NCI-H524 treated with DMSO at 0.1 percent for 48 hours (cell line): Measurements from ENCODE around the gene SPIRE2.
A peak's percentile ranks its signal among the peaks of the same experiment; 100 is the strongest.
"Not testable (repeated sequence)": the region's sequence is repeated elsewhere in the genome, so short reads cannot be mapped to it uniquely, and the experiment has no call there.

Source experiments
- DNase-seq: peaks from one replicate; lab custom pipeline; 2025; lab: John Stamatoyannopoulos, UW

Gene SPIRE2, protein sequence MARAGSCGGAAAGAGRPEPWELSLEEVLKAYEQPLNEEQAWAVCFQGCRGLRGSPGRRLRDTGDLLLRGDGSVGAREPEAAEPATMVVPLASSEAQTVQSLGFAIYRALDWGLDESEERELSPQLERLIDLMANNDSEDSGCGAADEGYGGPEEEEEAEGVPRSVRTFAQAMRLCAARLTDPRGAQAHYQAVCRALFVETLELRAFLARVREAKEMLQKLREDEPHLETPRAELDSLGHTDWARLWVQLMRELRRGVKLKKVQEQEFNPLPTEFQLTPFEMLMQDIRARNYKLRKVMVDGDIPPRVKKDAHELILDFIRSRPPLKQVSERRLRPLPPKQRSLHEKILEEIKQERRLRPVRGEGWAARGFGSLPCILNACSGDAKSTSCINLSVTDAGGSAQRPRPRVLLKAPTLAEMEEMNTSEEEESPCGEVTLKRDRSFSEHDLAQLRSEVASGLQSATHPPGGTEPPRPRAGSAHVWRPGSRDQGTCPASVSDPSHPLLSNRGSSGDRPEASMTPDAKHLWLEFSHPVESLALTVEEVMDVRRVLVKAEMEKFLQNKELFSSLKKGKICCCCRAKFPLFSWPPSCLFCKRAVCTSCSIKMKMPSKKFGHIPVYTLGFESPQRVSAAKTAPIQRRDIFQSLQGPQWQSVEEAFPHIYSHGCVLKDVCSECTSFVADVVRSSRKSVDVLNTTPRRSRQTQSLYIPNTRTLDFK

DNA sequence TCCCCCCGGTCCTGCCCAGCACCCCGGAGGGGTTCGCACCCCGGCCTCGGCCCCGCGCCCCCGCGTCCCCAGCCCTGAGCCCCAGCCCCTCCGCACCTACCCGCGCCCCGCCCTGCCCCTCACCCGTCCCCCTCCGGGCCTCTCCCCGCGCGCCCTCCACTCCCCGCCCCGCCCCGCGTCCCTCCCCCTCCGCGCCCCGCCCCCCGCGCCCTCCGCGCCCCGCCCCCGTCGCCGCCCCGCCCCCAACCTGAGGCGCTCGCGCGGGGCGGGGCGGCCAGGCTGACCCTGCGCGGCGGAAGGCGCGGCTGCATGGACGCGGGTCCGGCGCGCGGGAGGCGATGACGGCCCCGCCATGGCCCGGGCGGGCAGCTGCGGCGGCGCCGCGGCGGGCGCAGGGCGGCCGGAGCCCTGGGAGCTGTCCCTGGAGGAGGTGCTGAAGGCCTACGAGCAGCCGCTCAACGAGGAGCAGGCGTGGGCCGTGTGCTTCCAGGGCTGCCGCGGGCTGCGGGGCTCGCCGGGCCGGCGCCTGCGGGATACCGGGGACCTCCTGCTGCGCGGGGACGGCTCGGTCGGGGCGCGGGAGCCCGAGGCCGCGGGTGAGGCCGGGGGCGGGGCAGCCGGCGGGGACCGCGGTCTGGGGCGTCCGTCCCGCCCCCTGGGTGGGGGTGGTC is at the start of gene SPIRE2:
Gene SPIRE2, plus strand, starts transcription at position 277 of the 671 bp plus-strand sequence. Its CDS starts 76 bp downstream, at position 353.
- DNase-seq, result no peak

DNA sequence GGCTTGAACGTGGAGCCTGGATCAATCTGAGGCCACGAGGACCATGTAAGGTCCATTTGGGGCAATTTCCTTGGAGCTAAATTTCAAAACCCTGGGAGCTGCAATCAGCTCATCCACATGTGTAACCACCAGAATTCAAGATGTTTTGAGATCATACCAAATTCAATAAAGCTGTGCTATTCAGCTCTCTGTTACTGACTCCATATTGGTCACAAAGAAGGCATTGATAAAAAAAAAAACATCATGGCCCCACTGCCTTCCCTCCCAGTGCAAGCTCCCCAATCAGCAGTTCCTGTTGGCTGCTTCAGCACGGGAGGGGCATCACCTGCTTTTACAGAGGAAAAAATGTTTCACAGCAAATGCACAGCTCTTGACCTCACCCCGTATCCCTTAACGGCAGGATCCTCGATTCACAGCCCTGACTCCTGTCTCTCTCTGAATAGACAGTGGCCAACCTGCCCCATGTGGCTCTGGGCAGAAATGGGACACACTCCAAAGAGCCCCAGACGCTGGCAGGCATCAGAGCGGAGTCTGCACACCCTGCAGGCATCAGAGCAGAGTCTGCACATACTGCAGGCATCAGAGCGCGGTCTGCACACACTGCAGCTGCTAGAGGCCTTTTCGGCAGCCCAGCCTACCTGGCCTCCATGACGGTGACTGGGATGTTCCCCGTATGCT is 48.9 kb upstream of the SPIRE2 start:
- DNase-seq, result no peak

DNA sequence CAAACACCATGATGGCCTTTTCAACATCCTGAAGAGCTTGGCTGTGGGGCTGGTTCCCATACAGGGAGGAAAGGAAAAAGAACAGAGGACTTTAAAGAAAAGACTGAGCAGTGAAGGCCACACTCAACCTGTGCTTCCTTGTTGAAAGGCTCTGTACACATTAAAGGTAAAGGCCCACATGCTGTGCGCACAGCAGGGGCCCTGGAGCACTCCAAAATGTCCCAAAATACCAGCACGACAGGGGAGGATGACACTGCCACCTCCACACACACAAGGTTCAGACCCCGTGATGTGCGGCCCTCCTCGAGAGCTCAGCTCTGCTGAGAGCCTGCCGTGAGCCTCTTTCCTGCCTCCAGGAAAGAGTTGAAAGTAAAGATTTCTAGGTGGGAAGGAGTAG is 48.4 kb upstream of the SPIRE2 start:
- DNase-seq, result no peak

DNA sequence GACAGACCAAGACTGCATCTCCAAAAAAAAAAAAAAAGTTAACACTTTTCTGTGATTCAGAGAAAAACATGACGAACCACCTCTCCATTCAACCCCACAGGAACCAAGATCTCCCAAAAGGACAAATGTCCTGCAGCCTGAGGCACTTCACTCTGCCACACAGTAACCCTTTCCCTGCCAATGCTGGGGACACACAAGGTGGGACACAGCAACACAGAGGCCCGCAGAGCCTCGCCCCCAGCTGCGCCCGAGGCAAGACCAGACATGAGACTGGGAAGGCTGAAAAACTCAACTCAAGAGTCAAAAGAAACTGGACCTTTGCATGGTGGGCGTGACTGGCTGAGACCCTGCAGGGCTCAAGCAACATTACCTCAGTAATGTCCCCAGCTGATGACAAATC is 45.8 kb upstream of the SPIRE2 start:
- DNase-seq, result no peak

DNA sequence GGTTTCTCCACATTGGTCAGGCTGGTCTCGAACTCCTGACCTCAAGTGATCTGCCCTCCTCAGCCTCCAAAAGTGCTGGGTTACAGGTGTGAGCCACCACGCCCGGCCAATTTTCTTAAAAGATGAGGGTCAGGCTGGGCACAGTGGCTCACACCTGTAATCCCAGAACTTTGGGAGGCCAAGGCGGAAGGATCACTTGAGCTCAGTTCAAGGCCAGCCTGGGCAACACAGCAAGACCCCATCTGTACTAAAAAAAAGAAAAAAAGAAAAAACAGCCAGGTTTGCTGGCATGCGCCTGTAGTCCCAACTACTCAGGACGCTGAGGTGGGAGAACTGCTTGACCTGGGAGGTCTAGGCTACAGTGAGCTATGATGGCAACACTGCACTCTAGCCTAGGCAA is 44.3 kb upstream of the SPIRE2 start:
- DNase-seq, result not testable (repeated sequence)

DNA sequence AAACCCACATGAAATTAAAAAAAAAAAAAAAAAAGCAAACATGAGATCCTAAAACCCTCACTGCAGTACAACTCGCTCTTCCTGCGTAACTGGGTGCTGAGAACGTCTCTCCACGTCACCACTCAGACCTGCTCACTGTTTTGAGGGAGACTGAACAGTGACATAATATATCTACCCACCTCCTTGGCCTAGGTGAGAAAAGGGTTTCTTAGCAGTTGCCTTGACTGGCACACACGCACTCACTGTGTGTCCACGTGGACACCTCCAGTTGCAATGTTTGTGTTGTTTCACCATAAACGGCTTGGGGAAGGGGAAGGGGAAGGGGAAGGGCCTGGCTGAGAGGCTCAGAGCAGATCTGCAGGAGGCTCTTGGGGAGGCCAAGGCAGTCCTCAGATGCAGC is 43.9 kb upstream of the SPIRE2 start:
- DNase-seq, result no peak

DNA sequence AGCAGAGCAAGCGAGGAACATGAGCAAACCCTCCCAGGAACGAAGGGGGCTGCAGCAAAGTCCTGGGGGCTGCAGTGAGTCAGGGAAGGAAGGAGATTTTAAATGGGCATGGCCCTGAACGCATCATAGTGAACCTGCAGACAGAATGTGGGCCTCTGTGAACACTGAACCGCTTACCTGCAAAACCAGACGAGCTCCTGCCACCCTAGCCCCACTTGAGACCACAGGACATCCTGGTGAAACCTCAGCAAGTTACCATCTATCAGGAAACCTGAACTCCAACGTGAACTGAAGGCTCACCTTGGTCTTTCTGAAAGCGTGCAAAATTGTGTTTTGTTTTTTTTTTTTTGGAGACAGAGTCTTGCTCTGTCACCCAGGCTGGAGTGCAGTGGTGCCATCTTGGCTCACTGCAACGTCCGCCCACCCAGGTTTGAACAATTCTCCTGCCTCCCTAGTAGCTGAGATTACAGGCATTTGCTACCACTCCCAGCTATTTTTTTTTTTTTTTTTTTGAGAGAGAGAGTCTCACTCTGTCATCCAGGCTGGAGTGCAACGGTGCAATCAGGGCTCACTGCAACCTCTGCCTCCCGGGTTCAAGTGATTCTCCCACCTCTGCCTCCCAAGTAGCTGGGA is 42.6 kb upstream of the SPIRE2 start:
- no peak for DNase-seq

DNA sequence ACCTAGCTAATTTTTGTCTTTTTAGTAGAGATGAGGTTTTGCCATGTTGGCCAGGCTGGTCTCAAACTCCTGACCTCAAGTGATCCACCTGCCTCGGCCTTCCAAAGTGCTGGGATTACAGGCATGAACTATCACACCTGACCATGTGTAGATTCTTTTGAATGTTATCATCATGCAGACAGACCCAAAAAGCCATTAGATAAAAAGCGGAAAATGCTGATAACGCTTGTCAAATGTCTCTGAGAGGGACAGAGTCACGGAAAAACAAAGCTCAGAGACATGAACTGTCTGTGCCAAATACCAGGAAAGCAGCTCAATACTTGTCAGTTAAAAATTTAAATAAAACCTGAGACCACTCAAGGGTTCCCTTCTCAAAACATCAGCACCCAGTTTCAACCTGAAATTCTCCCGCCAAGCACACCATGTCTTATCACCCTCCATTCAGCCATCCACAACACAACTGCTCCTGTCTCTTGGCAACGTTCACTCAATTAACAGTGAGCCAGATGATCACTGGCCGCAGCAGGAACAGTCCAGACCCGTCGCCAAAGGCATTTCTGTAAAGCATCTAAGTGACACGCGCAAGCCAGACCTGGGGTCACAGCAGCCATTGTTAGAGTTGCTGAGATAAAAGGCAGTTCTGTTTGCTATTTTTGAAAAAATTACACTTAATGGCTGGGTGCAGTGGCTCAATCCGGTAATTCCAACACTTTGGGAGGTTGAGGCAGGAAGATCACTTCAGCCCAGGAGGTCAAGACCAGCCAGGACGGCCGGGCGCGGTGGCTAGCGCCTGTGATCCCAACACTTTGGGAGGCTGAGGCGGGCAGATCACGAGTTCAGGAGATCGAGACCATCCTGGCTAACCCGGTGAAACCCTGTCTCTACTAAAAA is 41.6 kb upstream of the SPIRE2 start:
- DNase-seq, result no peak

DNA sequence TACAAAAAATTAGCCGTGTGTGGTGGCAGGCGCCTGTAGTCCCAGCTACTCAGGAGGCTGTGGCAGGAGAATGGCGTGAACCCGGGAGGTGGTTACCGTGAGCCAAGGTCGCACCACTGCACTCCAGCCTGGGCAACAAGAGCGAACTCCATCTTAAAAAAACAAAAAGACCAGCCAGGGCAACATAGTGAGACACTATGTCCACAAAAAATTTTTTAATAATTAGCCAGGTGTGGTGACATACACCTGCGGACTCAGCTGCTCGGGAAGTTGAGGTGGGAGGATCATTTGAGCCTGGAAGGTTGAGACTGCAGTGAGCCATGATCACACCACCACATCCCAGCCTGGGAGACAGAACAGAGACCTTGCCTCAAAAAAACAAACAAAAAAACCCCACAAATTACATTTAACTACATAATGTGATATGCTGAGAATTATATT is 40.9 kb upstream of the SPIRE2 start:
- DNase-seq, result no peak

DNA sequence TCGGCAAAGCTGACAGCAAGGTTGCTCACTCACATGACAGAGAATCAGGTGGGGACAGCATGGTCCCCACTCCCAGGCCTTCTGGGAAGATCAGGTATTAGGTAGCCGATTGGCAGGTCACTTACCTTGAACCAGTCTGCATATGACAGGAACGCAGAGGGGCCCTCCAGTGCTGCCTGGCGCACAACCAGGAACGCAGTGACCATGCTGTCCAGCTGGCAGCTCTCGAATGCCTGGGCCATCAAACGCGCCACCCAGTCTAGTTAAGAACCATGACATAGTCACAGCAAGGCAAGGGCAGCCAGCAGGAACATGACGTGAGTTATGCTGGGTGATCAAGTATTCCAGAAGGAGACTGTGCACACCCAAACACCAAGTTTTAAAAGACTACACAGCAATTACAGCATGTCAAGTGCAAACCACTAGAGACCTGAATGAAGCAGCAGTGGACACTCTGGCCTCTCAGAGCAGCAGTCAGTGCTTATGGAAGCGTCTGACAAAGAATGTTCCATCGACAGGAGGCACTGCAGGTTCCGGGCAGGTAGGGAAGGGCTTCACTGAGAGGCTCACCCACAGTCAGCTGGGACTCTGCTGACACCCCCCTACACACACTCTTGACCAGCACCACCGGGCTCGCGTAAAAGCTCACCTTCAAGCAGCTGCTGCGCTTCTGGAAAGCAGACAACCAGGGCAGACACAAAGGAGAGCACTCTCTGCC is 36.8 kb upstream of the SPIRE2 start:
- no peak for DNase-seq

DNA sequence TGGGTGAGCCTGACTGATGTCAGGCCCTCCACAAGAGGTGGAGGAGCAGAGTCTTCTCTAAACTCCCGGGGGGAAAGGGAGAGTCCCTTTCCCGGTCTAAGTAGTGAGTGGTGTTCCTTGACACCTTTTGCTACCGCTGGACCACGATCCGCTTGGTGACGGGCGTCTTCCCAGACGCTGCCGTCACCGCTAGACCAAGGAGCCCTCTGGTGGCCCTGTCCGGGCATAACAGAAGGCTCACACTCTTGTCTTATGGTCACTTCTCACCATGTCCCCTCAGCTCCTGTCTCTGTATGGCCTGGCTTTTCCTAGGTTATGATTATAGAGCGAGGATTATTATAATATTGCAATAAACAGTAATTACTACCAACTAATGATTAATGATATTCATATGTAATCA is 35.2 kb upstream of the SPIRE2 start:
- not testable (repeated sequence) for DNase-seq

DNA sequence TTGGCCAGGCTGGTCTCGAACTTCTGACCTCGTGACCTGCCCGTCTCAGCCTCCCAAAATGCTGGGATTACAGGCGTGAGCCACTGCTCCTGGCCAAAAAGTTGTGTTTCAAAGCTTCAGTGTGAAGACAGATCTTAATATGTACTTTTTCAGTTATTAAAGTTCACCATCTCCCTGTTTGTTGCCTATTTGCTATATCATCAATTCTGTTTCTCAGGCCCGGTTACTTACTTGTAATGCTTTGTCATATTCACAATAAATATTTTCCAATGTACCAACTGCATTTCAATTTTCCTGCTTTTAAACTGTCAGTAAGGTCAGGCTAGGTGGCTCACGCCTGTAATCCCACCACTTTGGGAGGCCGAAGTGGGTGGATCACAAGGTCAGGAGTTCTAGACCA is 34.3 kb upstream of the SPIRE2 start:
- DNase-seq, result no peak

DNA sequence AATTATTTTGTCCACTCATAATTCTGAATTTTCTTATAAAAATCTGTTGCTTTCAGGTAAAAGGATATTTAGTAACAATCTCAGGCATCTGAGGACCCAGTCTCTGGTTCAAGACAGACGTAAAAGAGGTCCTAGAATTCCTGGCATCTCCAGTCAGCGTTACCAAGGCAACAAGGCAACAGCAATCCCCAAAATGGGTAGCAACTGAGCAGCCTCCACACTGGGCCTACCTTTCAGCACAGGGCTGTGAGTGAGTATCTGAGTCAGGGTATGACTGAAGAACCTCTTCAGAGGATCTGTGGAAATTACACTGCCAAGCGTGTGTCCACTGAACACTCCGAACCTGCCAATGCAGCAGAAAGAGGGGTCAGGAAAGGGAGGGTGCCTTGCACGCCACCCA is 32.6 kb upstream of the SPIRE2 start:
- no peak for DNase-seq

DNA sequence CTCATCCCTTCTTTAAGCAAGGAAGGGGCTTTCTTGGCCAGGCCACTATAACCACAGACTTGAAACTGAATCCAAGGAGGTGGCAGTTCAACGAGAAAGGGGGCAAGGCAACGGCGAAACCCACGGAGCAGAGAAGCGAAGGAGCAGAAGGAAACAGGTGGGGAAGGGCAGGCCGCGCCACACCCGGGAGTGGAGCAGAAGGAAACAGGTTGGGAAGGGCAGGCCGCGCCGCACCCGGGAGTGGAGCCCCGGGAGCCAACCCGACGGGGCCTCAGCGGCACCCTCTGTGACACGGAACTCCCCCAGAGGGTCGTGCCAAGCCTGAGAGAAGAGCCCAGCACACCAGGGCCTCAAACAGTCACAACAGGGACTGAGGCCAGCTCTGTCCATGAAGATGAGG is 32.2 kb upstream of the SPIRE2 start:
- DNase-seq, result no peak

DNA sequence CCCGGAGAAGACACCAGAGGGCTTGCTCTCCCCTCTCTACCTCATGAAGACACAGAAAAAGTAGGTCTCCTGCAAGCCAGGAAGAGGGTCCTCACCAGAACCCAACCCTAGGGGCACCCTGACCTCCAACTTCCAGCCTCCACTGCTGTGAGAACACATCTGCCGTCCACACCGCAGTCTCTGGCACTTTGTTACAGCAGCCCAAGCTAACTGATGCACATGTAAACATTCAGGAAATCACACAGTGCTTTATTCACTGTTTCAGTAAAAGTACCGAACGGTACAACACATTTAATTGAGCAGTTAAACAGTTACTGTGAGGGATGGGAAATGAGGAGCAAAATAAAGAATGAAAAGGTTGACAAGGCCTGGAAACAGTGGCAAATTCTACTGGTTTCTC is 30.1 kb upstream of the SPIRE2 start:
- DNase-seq, result no peak

DNA sequence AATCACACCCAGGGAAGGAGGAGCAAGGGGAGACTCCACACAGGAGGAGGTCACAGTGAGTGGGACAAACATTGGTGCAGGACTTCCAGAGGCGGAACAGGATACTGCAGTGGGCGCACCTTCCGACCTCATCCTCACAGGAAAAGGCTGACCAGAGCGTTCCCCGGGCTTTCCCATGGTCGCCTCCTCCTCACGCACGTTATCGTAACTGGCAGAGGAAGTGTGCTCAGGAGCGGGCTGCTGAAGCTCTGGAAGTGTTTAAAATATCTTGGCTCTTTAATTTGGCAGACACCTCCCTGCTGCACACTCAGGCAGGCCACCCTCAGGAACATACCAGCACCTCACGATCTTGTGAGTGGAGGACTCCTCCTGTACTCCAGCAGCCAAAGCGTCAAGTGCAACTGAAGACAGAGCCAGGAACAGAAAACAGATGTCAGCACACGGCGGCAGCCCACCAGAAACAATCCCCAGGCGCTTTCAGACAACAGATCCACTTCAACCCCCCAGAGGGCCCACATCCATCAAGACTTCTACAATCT is 29.4 kb upstream of the SPIRE2 start:
- no peak for DNase-seq

DNA sequence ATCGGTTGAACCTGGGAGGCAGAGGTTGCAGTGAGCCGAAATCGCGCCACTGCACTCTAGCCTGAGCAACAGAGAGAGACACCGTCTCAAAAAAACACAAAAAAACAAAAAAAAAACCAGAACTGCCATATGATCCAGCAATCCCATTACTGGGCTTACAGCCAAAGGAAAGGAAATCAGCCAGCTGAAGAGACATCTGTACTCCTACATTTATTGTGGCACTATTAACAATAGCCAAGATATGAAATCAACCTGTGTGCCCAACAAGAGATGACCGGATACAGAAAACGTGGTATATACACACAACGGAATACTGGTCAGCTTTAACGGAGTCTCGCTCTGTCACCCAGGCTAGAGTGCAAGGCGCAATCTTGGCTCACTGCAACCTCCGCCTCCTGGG is 26.5 kb upstream of the SPIRE2 start:
- DNase-seq, result no peak

DNA sequence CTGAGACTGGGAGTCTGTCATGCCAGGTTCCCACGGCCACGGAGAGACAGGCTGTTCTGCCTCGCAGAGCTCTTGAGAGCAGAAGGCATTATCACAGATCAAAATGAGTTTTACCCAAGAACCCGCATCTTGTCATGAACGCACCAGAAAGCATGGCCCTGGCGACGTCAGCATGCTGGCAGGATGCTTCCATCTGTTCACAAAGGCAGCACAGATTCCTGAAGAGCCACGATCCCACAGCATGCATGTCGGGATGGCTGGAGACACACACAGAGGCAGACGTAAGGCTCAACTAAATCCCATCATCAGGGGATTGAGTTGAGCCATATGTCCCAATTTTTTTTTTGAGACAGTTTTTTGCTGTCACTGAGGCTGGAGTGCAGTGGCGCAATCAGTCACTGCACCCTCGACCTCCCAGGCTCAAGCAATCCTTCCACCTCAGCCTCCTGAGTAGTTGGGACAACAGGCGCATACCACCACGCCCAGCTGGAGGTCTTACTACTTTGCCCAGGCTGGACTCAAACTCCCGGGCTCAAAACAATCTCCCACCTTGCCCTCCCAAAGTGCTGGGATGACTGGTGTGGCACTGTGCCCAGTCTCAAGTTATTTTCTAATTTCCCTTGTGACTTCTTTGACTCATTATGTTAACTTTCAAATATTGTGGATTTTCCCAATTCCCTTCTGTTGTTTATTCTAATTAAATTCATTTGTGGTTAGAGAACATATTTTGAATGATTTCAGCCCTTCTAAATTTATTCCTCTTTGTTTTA is 23.0 kb upstream of the SPIRE2 start:
- DNase-seq, result peak; percentile 95

DNA sequence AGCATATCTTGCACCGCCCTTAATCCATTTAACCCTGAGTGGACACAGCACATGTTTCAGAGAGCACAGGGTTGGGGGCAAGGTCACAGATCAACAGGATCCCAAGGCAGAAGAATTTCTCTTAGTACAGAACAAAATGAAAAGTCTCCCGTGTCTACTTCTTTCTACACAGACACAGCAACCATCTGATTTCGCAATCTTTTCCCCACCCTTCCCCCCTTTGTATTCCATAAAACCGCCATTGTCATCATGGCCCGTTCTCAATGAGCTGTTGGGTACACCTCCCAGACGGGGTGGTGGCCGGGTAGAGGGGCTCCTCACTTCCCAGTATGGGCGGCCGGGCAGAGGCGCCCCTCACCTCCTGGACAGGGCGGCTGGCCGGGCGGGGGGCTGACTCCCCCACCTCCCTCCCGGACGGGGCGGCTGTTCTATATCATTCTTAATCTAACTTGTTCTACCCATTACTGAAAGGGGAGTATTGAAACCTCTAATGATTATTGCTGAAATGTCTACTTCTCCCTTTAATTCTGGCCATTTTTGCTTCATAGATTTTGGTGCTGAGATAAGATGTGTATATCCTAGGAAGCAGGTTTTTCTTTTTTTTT is 21.6 kb upstream of the SPIRE2 start:
- not testable (repeated sequence) for DNase-seq
